ENCODE results near the gene LBHD2.

Gene LBHD2

GRCh38 chr14:103121121-103121845 is 37.3 kb downstream of the LBHD2 start:
- FAIRE-seq (no peak), DNase-seq (ENCODE audit: insufficient read length, low spot score) (no peak)
- TF ChIP-seq POLR2A (IDR thresholded peaks at IDR 0.05; ENCODE audit: low read depth, low read length): no peak

GRCh38 chr14:103121846-103122584 is 38.0 kb downstream of the LBHD2 start:
- DNase-seq (ENCODE audit: insufficient read length, low spot score): peak; percentile 88
- peak; percentile 72 for FAIRE-seq
- no peak for TF ChIP-seq POLR2A (IDR thresholded peaks at IDR 0.05; ENCODE audit: low read depth, low read length)

GRCh38 chr14:103122585-103122946 is 38.6 kb downstream of the LBHD2 start:
- no peak for TF ChIP-seq POLR2A (IDR thresholded peaks at IDR 0.05; ENCODE audit: low read depth, low read length)
- no peak for FAIRE-seq

GRCh38 chr14:103122947-103123633 is 39.1 kb downstream of the LBHD2 start, which contains the start of gene TNFAIP2:
TSS of gene TNFAIP2 (plus strand) at chr14:103123461. CDS start at chr14:103126458, 2,997 bp downstream.
- no peak for DNase-seq (ENCODE audit: insufficient read length, low spot score)
- FAIRE-seq: no peak

More at GRCh38 chr14:103122585-103122946, 38.6 kb downstream of the LBHD2 start:
- DNase-seq (ENCODE audit: insufficient read length, low spot score): peak; percentile 68

GRCh38 chr14:103123634-103124500 is 39.9 kb downstream of the LBHD2 start:
- FAIRE-seq (no peak), DNase-seq (ENCODE audit: insufficient read length, low spot score) (peak; percentile 66)
- no peak for TF ChIP-seq POLR2A (IDR thresholded peaks at IDR 0.05; ENCODE audit: low read depth, low read length)

More at GRCh38 chr14:103122947-103123633, 39.1 kb downstream of the LBHD2 start, which contains the start of gene TNFAIP2:
- TF ChIP-seq POLR2A (IDR thresholded peaks at IDR 0.05; ENCODE audit: low read depth, low read length): peak; percentile 94

GRCh38 chr14:103124501-103125001 is 40.5 kb downstream of the LBHD2 start:
- FAIRE-seq (no peak), DNase-seq (ENCODE audit: insufficient read length, low spot score) (no peak)
- no peak for TF ChIP-seq POLR2A (IDR thresholded peaks at IDR 0.05; ENCODE audit: low read depth, low read length)

- no peak for DNase-seq (ENCODE audit: insufficient read length, low spot score)
- FAIRE-seq: no peak
- no peak for TF ChIP-seq POLR2A (IDR thresholded peaks at IDR 0.05; ENCODE audit: low read depth, low read length)
Measured at GRCh38 chr14:103125098-103126070, 41.4 kb downstream of the LBHD2 start.

GRCh38 chr14:103126088-103126872 is 42.3 kb downstream of the LBHD2 start:
- DNase-seq (ENCODE audit: insufficient read length, low spot score) (no peak), FAIRE-seq (no peak)
- TF ChIP-seq POLR2A (IDR thresholded peaks at IDR 0.05; ENCODE audit: low read depth, low read length): no peak

- no peak for FAIRE-seq
- DNase-seq (ENCODE audit: insufficient read length, low spot score): no peak
- TF ChIP-seq POLR2A (IDR thresholded peaks at IDR 0.05; ENCODE audit: low read depth, low read length): no peak
Measured at GRCh38 chr14:103126873-103127304, 42.9 kb downstream of the LBHD2 start.

GRCh38 chr14:103127356-103127755 is 43.3 kb downstream of the LBHD2 start:
- DNase-seq (ENCODE audit: insufficient read length, low spot score) (no peak), FAIRE-seq (no peak)
- no peak for TF ChIP-seq POLR2A (IDR thresholded peaks at IDR 0.05; ENCODE audit: low read depth, low read length)

- DNase-seq (ENCODE audit: insufficient read length, low spot score): peak; percentile 89
- no peak for FAIRE-seq
Measured at GRCh38 chr14:103127861-103128598, 44.0 kb downstream of the LBHD2 start.

More at GRCh38 chr14:103127861-103128598, 44.0 kb downstream of the LBHD2 start:
- no peak for TF ChIP-seq POLR2A (IDR thresholded peaks at IDR 0.05; ENCODE audit: low read depth, low read length)
